NCI-H226 (cell line): Measurements from ENCODE around the gene H2BK1.

ENCODE experiments used
- DNase-seq: peaks from one replicate; pipeline ENCODE4 v3.0.0-alpha.2; 2015

H2BK1 gene

DNA sequence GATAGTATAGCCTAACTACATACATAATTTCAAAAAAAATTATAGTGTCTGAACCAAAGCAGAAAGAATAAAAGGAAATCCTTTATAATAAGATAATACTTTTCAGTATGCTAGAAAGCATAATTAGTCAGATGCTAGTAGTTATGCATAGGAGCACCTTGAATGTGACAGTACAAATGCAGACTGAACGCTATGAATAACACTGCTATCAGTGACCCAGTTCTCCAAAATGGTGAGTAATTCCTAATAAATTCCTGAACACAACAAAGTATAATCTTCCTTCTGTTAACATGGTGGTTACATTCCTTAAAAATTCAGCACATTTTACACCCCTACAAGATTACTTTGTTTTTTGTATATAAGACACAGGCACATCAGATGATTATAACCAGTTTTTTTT, 20.8 kb upstream of the H2BK1 start:
- no peak for DNase-seq

DNA sequence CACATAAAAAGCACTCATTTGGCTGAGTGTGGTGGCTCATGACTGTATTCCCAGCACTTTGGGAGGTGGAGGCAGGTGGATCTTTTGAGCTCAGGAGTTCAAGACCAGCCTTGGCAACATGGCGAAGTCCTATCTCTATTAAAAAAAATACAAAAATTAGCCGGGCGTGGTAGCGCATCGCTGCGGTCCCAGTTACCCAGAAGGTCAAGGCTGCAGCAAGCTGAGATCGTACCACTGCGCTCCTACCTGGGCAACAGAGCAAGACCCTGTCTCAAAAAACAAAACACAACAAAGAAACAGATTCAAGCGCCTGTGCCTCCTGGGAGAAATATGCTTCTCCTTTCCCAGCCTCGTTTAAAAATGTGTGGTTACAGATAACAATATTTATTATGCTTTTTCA, 19.0 kb upstream of the H2BK1 start:
- DNase-seq: no peak

DNA sequence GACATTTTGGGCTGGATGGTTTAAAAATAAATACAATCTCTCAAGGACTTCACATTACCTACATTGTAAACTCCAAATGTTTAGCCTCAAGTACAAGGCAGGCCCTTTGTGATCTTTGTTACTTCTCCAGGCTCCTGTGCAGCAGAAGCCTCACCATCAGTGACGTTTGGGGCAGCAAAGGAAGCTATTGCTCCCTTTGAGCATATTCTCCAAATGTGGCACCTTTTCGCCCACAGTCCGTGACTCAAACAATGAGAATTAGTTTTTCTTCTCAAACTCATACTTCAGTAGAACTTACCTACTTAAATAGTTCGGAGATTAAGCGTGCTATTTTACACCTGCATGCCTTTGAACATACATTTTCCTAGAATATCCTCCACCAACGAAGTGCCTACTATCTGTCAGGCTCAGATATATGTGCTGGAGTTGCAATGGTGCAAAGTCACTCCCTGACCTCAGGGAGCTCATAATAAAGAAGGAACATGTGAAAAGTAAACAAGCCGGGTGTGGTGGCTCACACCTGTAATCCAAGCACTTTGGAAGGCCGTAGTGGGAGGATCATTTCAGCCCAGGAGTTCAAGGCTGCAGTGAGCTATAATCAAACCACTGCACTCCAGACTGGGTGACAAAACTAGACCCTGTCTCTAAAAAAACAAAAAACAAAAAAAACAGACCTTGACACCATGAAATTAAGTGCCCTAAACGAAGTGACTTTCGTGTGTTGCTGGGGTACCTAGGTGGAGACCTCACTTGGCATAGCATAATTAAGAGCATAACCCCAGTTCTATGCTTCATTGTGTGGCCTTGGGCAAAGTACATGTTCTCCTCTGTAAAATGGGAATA, 18.0 kb upstream of the H2BK1 start:
- DNase-seq: no peak

DNA sequence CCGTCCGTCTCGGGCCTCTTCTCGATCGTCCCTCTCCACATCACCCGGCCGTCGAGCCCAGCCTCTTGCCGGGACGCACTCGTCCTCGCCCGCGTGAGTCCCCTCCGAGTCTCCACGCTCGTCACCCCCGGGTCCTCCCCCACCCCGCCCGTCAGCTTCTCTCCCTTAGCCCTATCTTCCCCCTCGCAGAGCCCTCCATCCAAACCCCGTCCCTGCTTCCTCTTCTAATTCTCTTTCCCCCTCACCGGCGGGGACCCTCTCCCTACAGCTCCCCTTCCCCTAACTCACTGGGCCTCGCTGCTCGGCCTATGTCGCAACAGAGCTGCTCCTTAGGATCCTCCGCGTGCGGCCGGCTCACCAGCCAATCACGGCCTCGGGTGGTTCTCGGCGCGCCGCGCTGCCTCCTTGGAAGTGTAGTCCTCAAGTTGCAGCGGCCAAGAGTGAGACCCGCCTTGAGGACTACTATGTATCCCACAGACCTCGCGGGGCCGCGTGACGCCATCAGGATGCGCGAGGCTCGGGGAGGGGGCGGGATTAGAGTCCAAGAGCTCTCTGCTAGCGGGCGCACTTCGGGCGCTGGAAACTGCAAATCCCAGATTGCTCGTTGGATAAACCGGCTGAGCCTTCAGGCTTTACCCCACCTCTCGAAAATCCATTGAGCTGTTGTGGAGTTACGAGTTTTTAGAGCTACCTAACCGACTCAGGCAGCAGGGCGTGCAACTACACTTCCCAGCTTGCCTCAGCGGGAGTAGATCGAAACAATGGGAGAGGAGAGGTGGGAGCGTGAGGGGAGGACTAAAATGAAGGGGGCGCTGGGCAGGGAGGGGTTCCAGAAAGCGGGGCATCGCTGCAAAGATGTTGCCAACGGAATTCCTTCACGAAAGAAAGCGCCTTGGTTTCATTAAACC, 16.8 kb upstream of the H2BK1 start, which contains the start of gene ABCF2:
ABCF2 (minus strand) TSS at position 331 of the 908 bp plus-strand sequence. CDS start 747 bp downstream, outside the sequence.
- DNase-seq: peak; percentile 99

DNA sequence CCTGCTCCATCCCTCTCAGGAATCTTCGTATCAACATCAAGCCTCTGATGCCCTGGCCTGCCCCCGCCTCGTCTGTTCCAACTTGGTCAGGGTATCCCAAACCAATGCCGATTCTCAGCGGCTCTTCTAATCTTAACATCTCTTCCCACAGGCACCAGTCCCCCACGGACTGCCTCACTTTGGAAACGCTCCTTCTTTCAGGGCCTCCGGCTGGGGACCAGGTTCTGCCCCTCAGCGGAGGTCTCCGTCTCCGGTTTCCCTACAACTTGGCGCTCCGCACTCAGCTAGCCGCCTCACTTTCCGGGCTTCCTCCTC, 16.2 kb upstream of the H2BK1 start:
- DNase-seq: no peak

DNA sequence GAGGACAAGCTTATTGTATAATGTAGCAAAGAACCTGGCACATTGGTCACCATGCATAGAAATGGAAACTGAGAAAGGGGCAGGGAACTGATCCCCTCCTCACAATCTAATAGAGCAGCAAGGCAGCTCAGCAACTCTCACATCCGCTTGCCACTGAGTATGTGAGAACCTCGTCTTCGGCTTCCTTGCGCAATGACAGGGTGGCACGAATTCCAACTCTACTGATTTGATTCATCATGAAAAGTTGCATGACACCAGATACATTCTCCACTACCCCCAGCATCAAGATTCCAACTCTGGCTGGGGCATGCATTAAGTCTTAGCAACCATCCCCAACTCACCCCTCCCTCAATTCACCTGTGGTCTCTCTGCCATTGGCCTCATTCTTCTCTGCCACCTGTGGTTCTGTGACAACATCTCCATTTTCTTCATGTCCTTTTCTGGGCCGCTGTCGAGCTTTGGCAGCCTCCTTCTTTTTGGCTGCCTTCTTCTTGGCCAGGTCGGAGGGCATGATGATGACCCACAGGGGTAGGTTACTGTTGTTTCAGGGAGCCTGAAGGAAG, 15.7 kb upstream of the H2BK1 start:
- DNase-seq: no peak

DNA sequence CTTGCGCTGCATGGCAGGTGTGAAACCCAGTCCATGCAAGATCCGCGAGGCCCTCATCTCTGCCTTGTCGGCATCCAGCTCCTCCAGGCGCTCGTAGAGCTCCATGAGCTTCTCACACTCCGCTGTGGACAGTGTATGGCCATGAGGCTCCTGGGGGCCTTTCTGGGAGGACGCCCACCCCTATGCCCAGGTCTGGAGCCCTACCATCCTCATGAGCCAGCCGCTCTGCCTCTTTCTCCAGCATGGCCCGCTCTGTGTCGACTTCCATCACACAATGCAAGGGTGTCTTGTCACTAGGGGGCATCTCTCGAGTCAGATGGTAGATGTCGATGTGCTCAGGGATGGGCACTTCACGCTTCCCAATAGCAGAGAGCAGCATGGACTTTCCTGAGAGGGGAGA, 13.4 kb upstream of the H2BK1 start:
- DNase-seq: no peak

DNA sequence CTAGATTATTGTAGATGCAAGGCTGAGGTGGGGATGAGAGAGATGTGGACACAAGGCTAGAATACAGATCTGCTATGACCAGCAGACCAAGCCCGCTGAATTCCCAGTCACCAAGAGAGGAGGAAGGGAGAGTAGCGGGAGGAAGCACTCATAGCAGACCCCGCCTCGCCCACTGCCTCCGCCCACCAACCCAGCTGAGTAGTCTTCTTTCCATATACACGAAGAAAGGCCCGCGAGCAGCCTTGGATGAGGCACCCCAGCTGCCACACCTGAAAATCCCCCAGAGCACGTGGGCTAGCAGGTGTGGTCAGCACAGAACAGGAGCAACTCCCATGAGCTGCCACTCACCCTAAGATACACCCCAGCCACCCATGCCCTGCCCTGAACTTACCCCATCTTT, 7.9 kb upstream of the H2BK1 start:
- DNase-seq: no peak

DNA sequence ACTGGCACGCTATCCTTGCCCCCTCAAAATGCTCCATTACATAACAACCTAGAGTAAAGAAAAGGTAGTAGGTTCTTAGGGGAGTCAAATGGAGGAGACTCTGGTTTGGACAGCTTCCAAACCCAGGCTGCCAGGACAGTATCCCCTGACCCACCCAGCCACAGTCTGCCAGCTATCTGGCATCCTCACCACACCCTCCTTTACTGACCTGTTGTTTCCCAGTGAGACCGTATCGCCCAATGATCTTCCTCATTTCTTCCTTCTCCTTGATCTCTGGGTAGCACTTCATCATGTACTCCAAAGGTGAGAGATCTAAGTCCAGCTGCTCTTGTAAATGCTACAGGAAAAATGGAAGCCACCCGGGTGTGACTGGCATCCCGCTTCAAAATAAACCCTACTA, 5.1 kb upstream of the H2BK1 start:
- DNase-seq: no peak

DNA sequence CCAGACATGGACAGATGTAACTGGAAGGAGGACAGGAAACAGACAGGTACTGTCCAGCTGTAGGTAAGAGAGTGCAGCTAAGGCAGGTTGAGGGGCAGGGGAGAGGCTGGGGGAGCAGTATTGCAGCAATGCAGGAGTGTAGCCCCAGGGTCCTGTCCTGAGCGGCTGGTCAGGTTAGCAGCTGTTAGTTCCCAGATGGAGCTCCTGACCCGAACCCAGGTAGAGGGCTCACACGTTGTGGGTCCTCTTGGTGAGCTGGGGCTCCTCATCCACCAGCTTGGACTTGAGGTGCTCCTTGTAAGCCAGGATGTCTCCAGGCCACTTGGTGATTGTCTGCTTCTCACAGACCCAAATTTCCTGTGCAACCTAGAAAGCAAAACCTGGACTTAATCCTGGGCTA, 3.5 kb upstream of the H2BK1 start:
- DNase-seq: no peak

DNA sequence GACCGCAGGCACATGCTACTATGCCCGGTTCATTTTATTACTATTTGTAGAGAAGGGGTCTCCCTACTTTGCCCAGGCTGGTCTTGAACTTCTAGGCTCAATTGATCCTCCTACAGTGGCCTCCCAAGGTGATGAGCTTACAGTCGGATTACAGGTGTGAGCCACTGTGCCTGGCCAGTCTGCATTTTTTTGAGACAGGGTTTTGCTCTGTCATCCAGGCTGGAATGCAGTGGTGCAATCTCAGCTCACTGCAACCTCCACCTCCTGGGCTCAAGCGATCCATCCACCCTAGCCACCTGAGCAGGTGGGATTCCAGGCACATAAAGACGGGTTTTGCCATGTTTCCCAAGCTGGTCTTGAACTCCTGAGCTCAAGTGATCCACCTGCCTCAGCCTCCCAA, 2.3 kb upstream of the H2BK1 start:
- no peak for DNase-seq

DNA sequence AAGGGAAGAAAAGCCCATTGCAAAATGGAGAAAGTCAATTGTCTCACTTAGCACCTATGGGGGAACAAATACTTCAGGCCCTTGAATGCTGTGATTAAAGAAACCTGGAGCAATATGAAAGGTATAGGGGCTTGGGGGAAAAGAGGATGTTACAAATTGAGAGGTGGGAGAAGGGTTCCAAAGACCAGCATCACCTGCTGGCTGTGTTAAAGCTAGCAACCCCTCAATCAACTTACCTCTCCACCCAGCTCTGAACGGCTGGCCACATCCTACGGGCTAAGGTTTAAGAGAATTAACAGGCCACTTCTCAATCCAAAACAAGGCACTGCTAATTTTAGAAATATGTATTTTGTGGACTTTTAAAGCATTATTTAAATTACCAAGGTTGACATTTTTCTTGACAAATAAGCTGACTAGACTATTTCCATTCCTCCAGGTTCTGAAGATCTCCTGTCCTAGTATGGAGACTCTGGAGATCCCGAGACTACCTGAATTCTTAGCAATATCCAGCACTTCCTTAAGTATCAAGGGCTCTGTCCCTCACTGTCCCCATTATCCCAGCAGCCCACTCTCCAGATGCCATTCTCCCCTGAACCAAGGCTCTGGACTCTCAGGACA, 976 bp upstream of the H2BK1 start:
- no peak for DNase-seq

DNA sequence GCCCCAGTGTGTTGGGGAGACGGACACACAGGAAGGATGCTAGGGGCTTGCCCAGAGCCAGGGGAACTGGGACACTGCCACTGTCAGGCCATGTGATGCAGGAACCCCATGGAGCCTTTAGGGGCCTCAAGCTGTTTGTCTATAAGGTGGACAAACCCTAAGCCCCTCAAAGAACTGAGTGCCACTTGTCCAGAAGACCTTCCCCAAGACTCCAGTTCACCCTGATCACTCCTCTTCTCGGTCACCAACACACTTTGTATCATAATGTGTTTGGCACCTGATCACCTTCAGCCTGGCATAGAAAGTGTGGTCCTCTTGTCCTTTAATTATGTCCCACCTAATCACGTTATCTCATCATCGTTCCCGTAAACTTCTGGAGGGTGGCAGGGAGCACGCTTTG, 700 bp downstream of the H2BK1 start:
- DNase-seq: no peak

DNA sequence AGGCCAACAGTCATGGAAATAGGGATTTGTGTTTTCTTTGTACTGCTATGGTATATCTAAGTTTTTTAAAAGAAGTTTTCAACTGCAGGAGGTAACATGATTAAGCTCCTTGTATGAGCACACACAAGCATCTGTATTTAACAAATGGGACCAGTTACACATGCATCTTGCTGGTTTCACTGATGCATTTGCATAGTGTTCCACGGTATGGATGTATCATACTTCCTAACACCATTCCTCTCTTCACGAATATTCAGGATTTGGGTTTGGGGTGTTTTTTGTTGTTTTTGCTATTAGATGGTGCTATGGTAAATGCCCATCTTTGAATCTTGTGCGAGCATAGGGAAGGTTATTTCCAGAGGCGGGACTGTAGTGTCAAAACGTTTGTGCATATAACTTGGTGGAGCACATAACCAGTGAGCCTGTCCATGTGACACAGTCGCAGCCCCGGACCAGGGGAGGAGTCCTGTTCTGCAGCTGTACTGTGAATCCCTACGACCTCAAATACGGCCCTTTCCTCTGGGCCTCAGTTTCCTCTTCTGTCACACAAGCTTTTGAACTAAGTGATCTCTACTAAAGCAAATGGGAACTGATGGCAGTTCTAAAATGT, 1.9 kb downstream of the H2BK1 start:
- DNase-seq: no peak

DNA sequence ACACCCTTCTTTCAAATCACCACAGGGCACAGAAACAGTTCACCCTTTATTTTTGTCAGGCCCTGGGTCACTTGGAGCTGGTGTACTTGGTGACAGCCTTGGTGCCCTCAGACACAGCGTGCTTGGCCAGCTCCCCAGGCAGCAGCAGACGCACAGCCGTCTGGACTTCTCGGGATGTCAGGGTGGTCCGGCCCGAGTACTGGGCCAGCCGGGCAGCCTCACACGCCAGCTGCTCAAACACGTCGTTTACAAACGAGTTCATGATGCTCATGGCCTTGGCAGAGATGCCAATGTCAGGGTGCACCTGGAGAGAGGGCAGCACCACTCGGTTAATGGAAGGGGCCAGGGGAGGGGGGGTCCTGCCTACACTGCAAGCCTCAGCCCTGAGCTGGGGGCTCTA, 2.5 kb downstream of the H2BK1 start:
- DNase-seq: no peak

DNA sequence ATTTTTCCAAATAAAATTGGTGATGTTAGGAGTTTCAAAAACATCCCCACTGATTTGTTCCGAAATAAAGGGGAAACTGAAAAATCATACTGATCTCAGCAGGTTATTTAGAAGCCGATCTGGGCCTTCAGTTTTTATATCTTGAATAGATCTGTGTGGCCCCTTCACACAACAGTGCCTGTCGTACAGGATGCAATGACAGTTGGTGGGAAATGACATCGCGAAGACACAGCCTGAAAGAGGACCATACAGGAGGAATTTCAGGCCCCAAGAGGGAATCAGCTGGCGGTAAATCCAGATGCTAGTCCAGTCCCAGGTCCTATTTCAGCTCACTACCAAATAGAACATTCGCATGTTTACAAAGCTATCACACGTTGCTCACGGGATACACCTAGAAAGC, 3.0 kb downstream of the H2BK1 start:
- DNase-seq: no peak

DNA sequence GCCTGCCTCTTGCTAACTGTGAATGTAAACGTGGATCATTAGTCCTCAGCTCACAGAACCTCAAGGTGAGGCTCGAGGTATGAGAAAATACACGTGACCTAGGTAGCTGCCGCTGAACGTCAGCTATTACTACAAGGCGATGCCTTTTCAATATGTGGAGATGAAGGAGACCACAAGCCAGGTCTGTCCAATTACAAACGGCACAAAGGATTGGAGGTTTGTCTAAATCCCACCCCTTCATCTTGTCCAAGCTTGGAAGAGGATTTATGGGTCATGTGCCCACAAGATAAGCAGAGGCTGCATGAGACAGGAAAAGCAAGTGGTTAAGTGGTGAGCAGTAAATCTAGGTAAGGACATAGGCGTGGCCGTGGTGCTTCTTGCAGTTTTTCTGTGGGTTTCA, 3.4 kb downstream of the H2BK1 start:
- no peak for DNase-seq

DNA sequence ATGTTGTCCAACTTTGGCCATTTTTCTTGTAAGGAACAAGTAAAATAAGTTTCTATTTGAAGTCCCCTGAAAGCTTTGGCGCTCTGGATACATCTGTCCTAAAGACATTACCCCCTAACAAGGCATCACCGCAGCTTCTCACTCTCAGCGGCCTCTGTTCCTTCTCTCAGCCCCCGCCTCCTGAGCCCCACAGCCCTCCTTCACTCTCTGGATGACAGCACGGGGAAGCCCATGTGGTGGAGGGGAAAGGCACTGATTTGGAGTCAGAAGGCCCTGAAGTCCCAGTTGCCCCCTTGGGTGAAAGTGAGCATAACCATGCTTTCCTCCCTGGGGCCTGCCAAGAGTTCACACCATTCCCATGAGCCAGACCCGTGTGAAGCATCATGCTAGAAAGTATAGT, 4.6 kb downstream of the H2BK1 start:
- no peak for DNase-seq

DNA sequence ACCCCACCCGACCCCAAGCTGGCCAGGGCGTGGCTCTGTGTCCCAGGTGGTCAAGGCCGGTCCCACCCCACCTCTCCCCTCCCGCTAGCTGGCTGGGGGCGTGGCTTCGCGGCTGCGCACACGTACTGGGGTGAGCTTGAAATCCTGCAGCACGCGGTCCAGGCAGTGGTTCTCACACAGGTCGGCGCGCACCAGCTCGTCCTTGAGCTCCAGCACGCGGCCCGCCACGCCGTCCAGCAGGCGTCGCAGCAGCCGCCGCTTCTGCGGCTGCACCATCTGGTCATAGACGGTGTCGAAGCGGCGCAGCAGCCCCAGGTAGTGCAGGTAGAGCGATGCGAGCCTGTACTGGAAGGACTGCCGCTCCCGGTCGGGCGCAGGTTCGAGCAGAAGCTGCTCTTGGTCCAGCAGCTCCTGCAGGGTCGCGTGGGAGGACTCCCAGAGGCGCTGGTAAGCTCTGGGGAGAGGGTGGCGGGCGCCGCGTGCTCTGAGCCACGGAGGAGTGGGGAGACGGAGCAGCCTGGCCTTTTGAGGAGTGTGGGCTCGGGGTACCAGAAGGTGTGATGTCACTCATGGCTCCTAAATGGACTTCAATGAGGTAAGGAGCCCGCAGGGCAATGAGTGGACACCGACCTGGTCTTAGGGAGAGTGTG, 5.8 kb downstream of the H2BK1 start:
- no peak for DNase-seq

DNA sequence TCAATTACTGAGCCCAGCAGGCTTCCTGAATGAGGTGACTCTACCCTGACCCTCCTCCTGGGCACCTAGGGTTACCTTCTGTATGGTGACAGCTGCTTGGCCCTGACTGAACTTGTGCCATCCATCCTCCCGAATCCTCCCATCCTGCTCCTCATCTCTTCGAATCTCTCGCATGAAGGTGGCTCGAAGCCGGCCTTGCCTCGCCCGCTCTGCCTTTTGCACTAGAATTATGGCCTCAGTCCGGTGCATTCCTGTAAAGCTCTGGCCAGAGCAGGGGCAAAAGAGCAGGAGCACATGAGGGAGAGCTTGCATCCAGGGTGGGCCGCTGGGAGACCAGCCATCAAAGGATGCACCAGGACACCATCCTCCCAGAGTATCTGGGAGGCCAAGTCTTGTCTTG, 7.5 kb downstream of the H2BK1 start:
- DNase-seq: no peak

DNA sequence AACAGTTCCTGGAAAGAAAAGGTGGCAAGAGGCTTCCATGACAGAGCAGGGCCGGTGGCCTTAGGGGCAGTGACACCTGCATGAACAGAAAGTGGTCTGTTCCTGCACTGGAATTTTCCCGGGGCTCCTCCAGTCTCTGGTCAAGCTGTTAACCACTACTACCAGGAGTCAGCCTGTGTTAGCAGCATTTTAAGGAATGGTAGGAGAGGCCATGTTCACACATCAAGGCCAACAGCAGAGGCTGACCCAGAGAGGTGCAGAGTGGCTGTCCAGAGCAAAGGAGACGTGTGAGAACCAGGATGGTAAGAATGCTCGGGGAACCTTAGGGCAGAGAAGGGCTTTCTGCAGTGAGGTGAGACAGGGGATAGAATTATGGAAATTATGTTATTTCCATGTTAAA, 8.5 kb downstream of the H2BK1 start:
- no peak for DNase-seq

DNA sequence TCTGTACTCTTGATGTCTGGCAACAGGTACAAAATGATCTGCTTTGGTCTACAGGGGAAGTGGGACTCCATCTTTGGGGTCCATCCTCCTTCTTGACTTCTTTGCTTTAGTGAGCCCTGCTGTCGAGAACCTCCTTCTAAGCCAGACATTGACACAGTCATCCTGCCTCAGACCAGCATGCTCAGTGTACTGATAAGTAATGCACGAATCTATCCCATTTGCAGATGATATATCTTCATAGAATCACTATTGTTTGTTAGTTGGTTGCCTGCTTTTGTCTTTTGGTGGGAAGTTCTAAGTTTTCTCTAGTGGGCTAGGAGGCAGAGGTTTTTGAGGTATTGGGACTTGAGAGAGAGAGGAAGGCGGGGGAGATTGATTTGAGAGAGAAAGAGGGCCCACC, 8.9 kb downstream of the H2BK1 start:
- DNase-seq: no peak
